Hypothalamus (tissue), 51 donors: ENCODE results near the gene PUS10.

ENCODE experiments used
- DNase-seq, 51 donors: peaks; one replicate each; lab custom pipeline; 2025; lab: John Stamatoyannopoulos, UW

PUS10 gene

GRCh38 chr2:60974652-60975051, 43.4 kb downstream of the PUS10 start:
- no peak for DNase-seq

- no peak for DNase-seq
These were observed 44.4 kb downstream of the PUS10 start for GRCh38 chr2:60973705-60974104.

GRCh38 chr2:60972889-60973656, 45.0 kb downstream of the PUS10 start:
- no peak for DNase-seq

- no peak for DNase-seq
These were observed 51.3 kb downstream of the PUS10 start for GRCh38 chr2:60966507-60967405.

- DNase-seq: no peak
These were observed 52.6 kb downstream of the PUS10 start for GRCh38 chr2:60965499-60965785.

- no peak for DNase-seq
These were observed 53.2 kb downstream of the PUS10 start for GRCh38 chr2:60964651-60965498.

- no peak for DNase-seq
These were observed 54.9 kb downstream of the PUS10 start for GRCh38 chr2:60963190-60963589.

- DNase-seq: no peak
These were observed 55.5 kb downstream of the PUS10 start for GRCh38 chr2:60962528-60962927.

- no peak for DNase-seq
These were observed 56.6 kb downstream of the PUS10 start for GRCh38 chr2:60961457-60961856.

GRCh38 chr2:60960706-60961105, 57.3 kb downstream of the PUS10 start:
- DNase-seq: no peak

GRCh38 chr2:60959501-60959900, 58.6 kb downstream of the PUS10 start:
- no peak for DNase-seq

GRCh38 chr2:60958800-60959199, 59.3 kb downstream of the PUS10 start:
- no peak for DNase-seq

- no peak for DNase-seq
These were observed 59.7 kb downstream of the PUS10 start for GRCh38 chr2:60958361-60958760.

- no peak for DNase-seq
These were observed 60.4 kb downstream of the PUS10 start for GRCh38 chr2:60957643-60958042.

- DNase-seq: no peak
These were observed 60.8 kb downstream of the PUS10 start for GRCh38 chr2:60957224-60957623.

GRCh38 chr2:60954139-60954538, 63.9 kb downstream of the PUS10 start:
- no peak for DNase-seq

GRCh38 chr2:60948926-60949579, 69.0 kb downstream of the PUS10 start:
- no peak for DNase-seq

GRCh38 chr2:60948161-60948560, 69.9 kb downstream of the PUS10 start:
- DNase-seq: no peak

- no peak for DNase-seq
These were observed 71.0 kb downstream of the PUS10 start for GRCh38 chr2:60947056-60947455.

GRCh38 chr2:60945341-60945740, 72.7 kb downstream of the PUS10 start:
- no peak for DNase-seq

- no peak for DNase-seq
These were observed 78.4 kb downstream of the PUS10 start for GRCh38 chr2:60939622-60940021.
